Measurements from ENCODE around the gene ADAM12. TPM values are rescaled to one million over a fixed set of nuclear protein-coding genes. Genes with fewer than 3 reads are reported as not detected.

The ADAM12 gene
- total and polyA plus RNA-seq, 9 of the 15 experiments (the other 6 are each of a cell fraction or from before 2014, with no cell fraction given), result not detected

DNA sequence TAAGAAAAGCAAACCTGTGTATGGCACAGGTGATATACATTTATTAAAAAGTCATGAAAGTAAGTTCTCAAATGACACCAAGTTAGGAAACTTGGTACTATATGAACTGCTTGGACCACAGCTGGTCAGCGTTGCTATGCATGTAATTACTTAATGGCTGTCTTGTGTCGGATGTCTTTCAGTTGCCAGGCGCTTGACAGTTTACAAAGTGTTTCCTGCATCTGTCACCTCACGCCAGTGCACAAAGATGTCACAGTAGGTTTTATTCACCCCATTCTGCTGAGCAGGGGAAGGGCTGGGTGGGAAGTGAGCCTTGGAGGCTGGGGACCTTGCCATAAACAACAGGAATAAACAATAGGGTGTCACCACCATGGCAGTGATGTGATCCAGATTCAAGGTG is 35.8 kb downstream of the ADAM12 start (continued):
- TF ChIP-seq, protein P1, sequence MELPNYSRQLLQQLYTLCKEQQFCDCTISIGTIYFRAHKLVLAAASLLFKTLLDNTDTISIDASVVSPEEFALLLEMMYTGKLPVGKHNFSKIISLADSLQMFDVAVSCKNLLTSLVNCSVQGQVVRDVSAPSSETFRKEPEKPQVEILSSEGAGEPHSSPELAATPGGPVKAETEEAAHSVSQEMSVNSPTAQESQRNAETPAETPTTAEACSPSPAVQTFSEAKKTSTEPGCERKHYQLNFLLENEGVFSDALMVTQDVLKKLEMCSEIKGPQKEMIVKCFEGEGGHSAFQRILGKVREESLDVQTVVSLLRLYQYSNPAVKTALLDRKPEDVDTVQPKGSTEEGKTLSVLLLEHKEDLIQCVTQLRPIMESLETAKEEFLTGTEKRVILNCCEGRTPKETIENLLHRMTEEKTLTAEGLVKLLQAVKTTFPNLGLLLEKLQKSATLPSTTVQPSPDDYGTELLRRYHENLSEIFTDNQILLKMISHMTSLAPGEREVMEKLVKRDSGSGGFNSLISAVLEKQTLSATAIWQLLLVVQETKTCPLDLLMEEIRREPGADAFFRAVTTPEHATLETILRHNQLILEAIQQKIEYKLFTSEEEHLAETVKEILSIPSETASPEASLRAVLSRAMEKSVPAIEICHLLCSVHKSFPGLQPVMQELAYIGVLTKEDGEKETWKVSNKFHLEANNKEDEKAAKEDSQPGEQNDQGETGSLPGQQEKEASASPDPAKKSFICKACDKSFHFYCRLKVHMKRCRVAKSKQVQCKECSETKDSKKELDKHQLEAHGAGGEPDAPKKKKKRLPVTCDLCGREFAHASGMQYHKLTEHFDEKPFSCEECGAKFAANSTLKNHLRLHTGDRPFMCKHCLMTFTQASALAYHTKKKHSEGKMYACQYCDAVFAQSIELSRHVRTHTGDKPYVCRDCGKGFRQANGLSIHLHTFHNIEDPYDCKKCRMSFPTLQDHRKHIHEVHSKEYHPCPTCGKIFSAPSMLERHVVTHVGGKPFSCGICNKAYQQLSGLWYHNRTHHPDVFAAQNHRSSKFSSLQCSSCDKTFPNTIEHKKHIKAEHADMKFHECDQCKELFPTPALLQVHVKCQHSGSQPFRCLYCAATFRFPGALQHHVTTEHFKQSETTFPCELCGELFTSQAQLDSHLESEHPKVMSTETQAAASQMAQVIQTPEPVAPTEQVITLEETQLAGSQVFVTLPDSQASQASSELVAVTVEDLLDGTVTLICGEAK (IDR thresholded peaks at IDR 0.05), result no peak
- TF ChIP-seq, protein P1 (CRISPR knock-in tag; IDR thresholded peaks at IDR 0.05), result no peak
- no peak for TF ChIP-seq ZNF668 (CRISPR knock-in tag; IDR thresholded peaks at IDR 0.05)
- TF ChIP-seq HSF4 (CRISPR knock-in tag; IDR thresholded peaks at IDR 0.05; ENCODE audit: borderline replicate concordance), result no peak

Data from K562 (cell line).